HCT116 (cell line): Measurements from ENCODE around the gene SLC38A9. TPM values are rescaled to one million over a fixed set of nuclear protein-coding genes. Genes with fewer than 3 reads are reported as not detected.

Experiments used
- ATAC-seq: fragments of 200-7000 bp; cut with Tn5 transposase; 2 replicates; pipeline ENCODE4 v1.9.1; 2020; ENCODE audit warnings: mild to moderate bottlenecking, moderate library complexity
- BruUV-seq: library from RNA; stranded (reverse); fragments of 400-500 nt; replicated peaks from 2 replicates; lab custom pipeline; 2021; lab: Mats Ljungman, UMichigan
- CTCF ChIA-PET: fragments of 300-600 bp; sonication (Branson Sonifier 250); formaldehyde crosslinking; loops from one replicate; lab custom pipeline; 2021; ENCODE audit warnings: antibody characterized with exemption; lab: Charles Lee
- POLR2A ChIA-PET: fragments of 300-600, 350-600 bp; sonication (Branson Sonifier 250); formaldehyde crosslinking; loops from one replicate; lab custom pipeline; 2021; ENCODE audit warnings: antibody characterized with exemption; lab: Charles Lee
- RAD21 ChIA-PET, 2 experiments: fragments of 300-600 bp; sonication (Branson Sonifier 250); formaldehyde crosslinking; loops; one replicate each; lab custom pipeline; 2023; ENCODE audit warnings: low total read pairs in 2 of 2; ENCODE audit not compliant: uncharacterized antibody in 2 of 2, unreplicated experiment in 2 of 2, low non-redundant PET in 1 of 2; lab: Charles Lee
- DNase-seq: peaks from one replicate; pipeline ENCODE4 v3.0.0-alpha.2; 2010; ENCODE audit warnings: low read depth, low spot score
- H2AFZ ChIP-seq: fragments of 200-600 bp; shearing (Covaris generic), sonication (generic); 2 replicates; pipeline ENCODE4 v1.6.1; 2017; ENCODE audit warnings: low read depth, mixed run types, mixed read lengths, antibody characterized with exemption, low read length; ENCODE audit not compliant: poor library complexity, severe bottlenecking
- H3K27ac ChIP-seq: 2 replicates; pipeline ENCODE4 v1.5.1; 2012; ENCODE audit warnings: low read depth, low read length
- H3K27me3 ChIP-seq: fragments of 200-600 bp; sonication (generic); 2 replicates; pipeline ENCODE4 v1.6.1; 2016; ENCODE audit warnings: mixed run types, low read length, mixed read lengths; ENCODE audit not compliant: insufficient read depth
- H3K36me3 ChIP-seq, 2 experiments: fragments of 200-500 bp in 1 of 2; fragments of 200-600 bp in 1 of 2; sonication (Bioruptor generic) in 1 of 2; sonication (generic) in 1 of 2; 2 replicates each; pipeline versions ENCODE4 v1.5.1 to v1.6.1; 2014 to 2016; ENCODE audit warnings: low read length in 2 of 2, inconsistent platforms in 1 of 2, mixed read lengths in 1 of 2, mixed run types in 1 of 2; ENCODE audit not compliant: insufficient read depth in 2 of 2, control insufficient read depth in 1 of 2
- H3K4me1 ChIP-seq, 2 experiments: fragments of 200-600 bp in 1 of 2; sonication (generic) in 1 of 2; 2 replicates each; pipeline versions ENCODE4 v1.5.1 to v1.6.1; 2012 to 2017; ENCODE audit warnings: low read length in 2 of 2, inconsistent platforms in 1 of 2, mild to moderate bottlenecking in 1 of 2, mixed read lengths in 1 of 2, mixed run types in 1 of 2, moderate library complexity in 1 of 2; ENCODE audit not compliant: insufficient read depth in 2 of 2, control insufficient read depth in 1 of 2
- H3K4me2 ChIP-seq: fragments of 200-600 bp; sonication (generic); 2 replicates; pipeline ENCODE4 v1.6.1; 2017; ENCODE audit warnings: mixed run types, low read length, mixed read lengths
- H3K4me3 ChIP-seq, 2 experiments: fragments of 200-600 bp in 1 of 2; sonication (generic) in 1 of 2; replicated peaks in 1 of 2; 2 replicates each; pipeline ENCODE4 v1.5.1; 2011 to 2016; ENCODE audit warnings: low read length in 2 of 2, control low read depth in 1 of 2, low read depth in 1 of 2, mild to moderate bottlenecking in 1 of 2, mixed read lengths in 1 of 2, mixed run types in 1 of 2
- H3K79me2 ChIP-seq: fragments of 200-600 bp; sonication (generic); 2 replicates; pipeline ENCODE4 v1.6.1; 2017; ENCODE audit warnings: mild to moderate bottlenecking, mixed run types, low read length, moderate library complexity, mixed read lengths; ENCODE audit not compliant: insufficient read depth
- H3K9ac ChIP-seq: fragments of 200-600 bp; sonication (generic); 2 replicates; pipeline ENCODE4 v1.6.1; 2016; ENCODE audit warnings: low read length, mixed read lengths
- H3K9me2 ChIP-seq: fragments of 200-600 bp; sonication (generic), shearing (Covaris generic); 2 replicates; pipeline ENCODE4 v1.6.1; 2017; ENCODE audit warnings: mixed run types, mild to moderate bottlenecking, moderate library complexity; ENCODE audit not compliant: insufficient read depth
- H3K9me3 ChIP-seq, 2 experiments: fragments of 200-500 bp in 1 of 2; fragments of 200-600 bp in 1 of 2; sonication (Bioruptor generic) in 1 of 2; sonication (generic) in 1 of 2; 2 replicates each; pipeline ENCODE4 v1.6.1; 2014 to 2017; ENCODE audit warnings: low read length in 2 of 2, mixed read lengths in 2 of 2, inconsistent platforms in 1 of 2, low read depth in 1 of 2, mild to moderate bottlenecking in 1 of 2, mixed run types in 1 of 2, moderate library complexity in 1 of 2; ENCODE audit not compliant: control insufficient read depth in 1 of 2, insufficient read depth in 1 of 2
- H4K20me1 ChIP-seq: fragments of 200-600 bp; sonication (generic), shearing (Covaris generic); 2 replicates; pipeline ENCODE4 v1.6.1; 2017; ENCODE audit warnings: mixed run types, mild to moderate bottlenecking, moderate library complexity; ENCODE audit not compliant: insufficient read depth
- ATF3 ChIP-seq: IDR thresholded peaks from 2 replicates; pipeline ENCODE4 v1.6.1; 2012
- CEBPB ChIP-seq: IDR thresholded peaks from 2 replicates; pipeline ENCODE4 v1.6.1; 2012; ENCODE audit warnings: low read depth
- CTCF ChIP-seq, 3 experiments: fragments of 200-600 bp in 1 of 3; sonication (generic) in 1 of 3; IDR thresholded peaks in 2 of 3; conservative IDR thresholded peaks in 1 of 3; 2 replicates each; pipeline ENCODE4 v1.5.1; 2012 to 2017; ENCODE audit warnings: low read depth in 2 of 3, low read length in 2 of 3, antibody characterized with exemption in 1 of 3, borderline replicate concordance in 1 of 3, control low read depth in 1 of 3, mild to moderate bottlenecking in 1 of 3, mixed read lengths in 1 of 3, mixed run types in 1 of 3, moderate library complexity in 1 of 3; ENCODE audit not compliant: insufficient read depth in 1 of 3
- EGR1 ChIP-seq: IDR thresholded peaks from 2 replicates; pipeline ENCODE4 v1.6.1; 2012; ENCODE audit warnings: low read depth
- ELF1 ChIP-seq: IDR thresholded peaks from 2 replicates; pipeline ENCODE4 v1.6.1; 2012; ENCODE audit warnings: low read depth, borderline replicate concordance
- EZH2phosphoT487 ChIP-seq: fragments of 200-600 bp; IDR thresholded peaks from 2 replicates; pipeline ENCODE4 v1.6.1; 2018; ENCODE audit warnings: antibody characterized with exemption, borderline replicate concordance
- FOSL1 ChIP-seq: IDR thresholded peaks from 2 replicates; pipeline ENCODE4 v1.6.1; 2012; ENCODE audit warnings: low read depth
- JUND ChIP-seq: IDR thresholded peaks from 2 replicates; pipeline ENCODE4 v1.6.1; 2012
- MAX ChIP-seq: IDR thresholded peaks from 2 replicates; pipeline ENCODE4 v1.6.1; 2012
- POLR2AphosphoS5 ChIP-seq: IDR thresholded peaks from 2 replicates; pipeline ENCODE4 v1.6.1; 2011; ENCODE audit warnings: mild to moderate bottlenecking, low read depth, low read length, moderate library complexity
- RAD21 ChIP-seq: IDR thresholded peaks from 2 replicates; pipeline ENCODE4 v1.6.1; 2012; ENCODE audit warnings: low read depth, mild to moderate bottlenecking
- REST ChIP-seq: IDR thresholded peaks from 2 replicates; pipeline ENCODE4 v1.6.1; 2012; ENCODE audit warnings: low read depth
- SP1 ChIP-seq: IDR thresholded peaks from 2 replicates; pipeline ENCODE4 v1.6.1; 2012; ENCODE audit warnings: low read depth
- SRF ChIP-seq: IDR thresholded peaks from 2 replicates; pipeline ENCODE4 v1.6.1; 2012; ENCODE audit warnings: low read depth
- TCF7L2 ChIP-seq: IDR thresholded peaks from 2 replicates; pipeline ENCODE4 v1.7.0; 2011; ENCODE audit warnings: borderline replicate concordance, inconsistent platforms; ENCODE audit not compliant: insufficient read depth, insufficient read length; ENCODE audit errors: extremely low read depth
- YY1 ChIP-seq: IDR thresholded peaks from 2 replicates; pipeline ENCODE4 v1.6.1; 2011; ENCODE audit warnings: low read length, low read depth, moderate library complexity, mild to moderate bottlenecking; ENCODE audit not compliant: insufficient replicate concordance; ENCODE audit errors: extremely low read depth
- ZBTB33 ChIP-seq: IDR thresholded peaks from 2 replicates; pipeline ENCODE4 v1.6.1; 2011; ENCODE audit warnings: mild to moderate bottlenecking, low read length, moderate library complexity; ENCODE audit not compliant: insufficient replicate concordance; ENCODE audit errors: extremely low read depth
- ZNF274 ChIP-seq: fragments of 200-500 bp; sonication (Bioruptor generic); IDR thresholded peaks from 2 replicates; pipeline ENCODE4 v1.6.1; 2014; ENCODE audit warnings: mild to moderate bottlenecking, low read depth, low read length, inconsistent platforms
- intact Hi-C: fragments of 100-400 bp; cut with micrococcal nuclease; formaldehyde crosslinking; loops from 2 replicates; pipeline ENCODE4 v1.10.0; 2022
- total RNA-seq: library from RNA; stranded (reverse); gene quantifications from one replicate; pipeline ENCODE4 v1.2.1, GENCODE V29; 2021; ENCODE audit not compliant: unreplicated experiment

Gene SLC38A9
- total RNA-seq, 1 experiment from 2014 or later, result 12.6 TPM

- RAD21 ChIA-PET, result no interaction called here
- H3K4me2 ChIP-seq, result no peak overlapping the region
- CTCF ChIA-PET, result no interaction called here
- DNase-seq, result no peak
- no peaks in the 10 kb centered on the region for H3K9me2 ChIP-seq
- intact Hi-C loops, result no loop called here
- H3K4me1 ChIP-seq, result no peaks in the 10 kb centered on the region
- no peaks in the 10 kb centered on the region for H3K79me2 ChIP-seq
- no peaks in the 10 kb centered on the region for H4K20me1 ChIP-seq
- no peaks in the 10 kb centered on the region for H3K9me3 ChIP-seq
- no peak overlapping the region for H3K9ac ChIP-seq
- BruUV-seq, result no TSS peak
- no peaks in the 10 kb centered on the region for H3K27me3 ChIP-seq
- no peaks in the 10 kb centered on the region for H3K36me3 ChIP-seq
- POLR2A ChIA-PET, result no interaction called here
- no peak overlapping the region for H2AFZ ChIP-seq
- H3K27ac ChIP-seq, result no peak overlapping the region
- no peak overlapping the region for H3K4me3 ChIP-seq
- ATAC-seq, result no peak
- TF ChIP-seq RAD21 (no peak), JUND (no peak), TCF7L2 (no peak), EGR1 (no peak), CEBPB (no peak), SP1 (no peak), EZH2phosphoT487 (no peak), ATF3 (no peak), POLR2AphosphoS5 (no peak), REST (no peak), ELF1 (no peak), SRF (no peak), MAX (no peak), ZBTB33 (no peak), YY1 (no peak), ZNF274 (no peak), CTCF (IDR thresholded peaks at IDR 0.05 in 2 of 3, conservative IDR thresholded peaks at IDR 0.05 in 1 of 3; ENCODE audit: borderline replicate concordance in 1 of 3, insufficient read depth in 1 of 3, low read depth in 2 of 3, low read length in 2 of 3) (no peak), FOSL1 (no peak)
Observed at GRCh38 chr5:55679556-55679955, 32.6 kb downstream of the SLC38A9 start.
